ENCODE measurements around the gene MTMR3. TPM values are rescaled to one million over a fixed set of nuclear protein-coding genes. Genes with fewer than 3 reads are reported as not detected.

The MTMR3 gene
- total and polyA plus RNA-seq, 2 experiments from 2014 or later, result 12.6 to 22.2 TPM

DNA sequence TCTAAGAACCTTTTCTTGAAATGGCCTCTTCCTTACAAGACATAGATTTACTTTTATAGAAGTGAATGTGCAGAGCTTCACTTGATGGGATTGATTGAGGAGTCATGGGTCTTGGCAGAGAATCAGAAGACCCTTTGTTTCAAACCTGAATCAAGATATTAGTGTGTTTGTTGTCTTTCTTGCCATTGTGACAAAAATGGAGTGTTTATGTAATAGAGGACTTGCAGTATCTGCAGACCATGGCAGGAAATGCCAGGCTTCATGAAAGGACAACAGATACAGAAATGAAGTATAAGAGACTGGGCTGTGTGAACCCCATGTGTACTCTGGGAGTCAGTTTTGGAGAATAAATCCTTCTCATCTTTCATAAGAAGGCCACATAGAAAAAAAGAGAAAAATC is 124.4 kb downstream of the MTMR3 start:
- Histone ChIP-seq H4K20me1 (ENCODE audit: insufficient read depth) (no peaks in the 10 kb centered on the region), H3K9ac (no peak overlapping the region), H3K9me2 (ENCODE audit: insufficient read depth) (no peaks in the 10 kb centered on the region), H3K4me3 (no peak overlapping the region), H3K4me1 (ENCODE audit: insufficient read depth) (peaks cover 14% of the 10 kb centered on the region), H3K27ac (no peak overlapping the region), H3K4me2 (ENCODE audit: unreplicated experiment) (no peak overlapping the region), H3F3A (ENCODE audit: insufficient read depth) (0 out of 2 replicates have a peak, but pooled peaks cover 3% of the 10 kb centered on the region), H3K79me2 (ENCODE audit: insufficient read depth) (no peaks in the 10 kb centered on the region), H3K9me3 (ENCODE audit: low read depth) (no peaks in the 10 kb centered on the region), H2AFZ (no peak overlapping the region), H3K36me3 (ENCODE audit: low read depth) (peaks cover 21% of the 10 kb centered on the region), H3K27me3 (replicated peaks; ENCODE audit: insufficient read depth) (no peaks in the 10 kb centered on the region)
- in situ Hi-C loops (cut with MboI), result no loop called here
- no peak for DNase-seq
- no peak for TF ChIP-seq EZH2 (IDR thresholded peaks at IDR 0.05; ENCODE audit: insufficient read depth, poor library complexity, severe bottlenecking)
- no peak for TF ChIP-seq EZH2phosphoT487 (IDR thresholded peaks at IDR 0.05; ENCODE audit: insufficient read depth, low read depth)

DNA sequence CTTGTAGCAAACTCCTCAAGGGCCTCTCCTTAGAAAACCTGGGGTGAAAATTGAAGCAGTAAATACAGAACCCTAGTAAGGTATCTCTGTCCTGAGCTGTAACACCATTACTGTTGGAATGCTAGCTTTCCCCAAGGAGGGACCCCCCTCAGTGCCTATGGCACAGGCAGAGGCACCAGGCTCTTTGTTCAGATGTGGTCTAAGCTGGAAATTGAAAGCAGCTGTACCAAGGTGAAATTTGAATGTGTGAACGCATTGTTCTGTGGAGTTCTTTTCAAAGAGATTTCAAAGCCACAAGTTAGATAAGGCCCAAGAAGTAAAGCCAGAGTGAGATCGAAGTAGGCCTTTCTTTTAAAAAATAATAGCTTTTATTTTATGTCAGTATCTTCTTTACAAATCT is 125.4 kb downstream of the MTMR3 start:
- TF ChIP-seq EZH2phosphoT487 (IDR thresholded peaks at IDR 0.05; ENCODE audit: insufficient read depth, low read depth) (no peak), EZH2 (IDR thresholded peaks at IDR 0.05; ENCODE audit: insufficient read depth, poor library complexity, severe bottlenecking) (no peak)
- in situ Hi-C loops (cut with MboI), result no loop called here
- Histone ChIP-seq H3F3A (ENCODE audit: insufficient read depth) (0 out of 2 replicates have a peak, but pooled peaks cover 3% of the 10 kb centered on the region), H3K4me3 (no peak overlapping the region), H3K27ac (no peak overlapping the region), H3K4me2 (ENCODE audit: unreplicated experiment) (no peak overlapping the region), H4K20me1 (ENCODE audit: insufficient read depth) (no peaks in the 10 kb centered on the region), H3K9me2 (ENCODE audit: insufficient read depth) (no peaks in the 10 kb centered on the region), H2AFZ (no peak overlapping the region), H3K4me1 (ENCODE audit: insufficient read depth) (peaks cover 14% of the 10 kb centered on the region), H3K36me3 (ENCODE audit: low read depth) (peaks cover 21% of the 10 kb centered on the region), H3K9ac (no peak overlapping the region), H3K9me3 (ENCODE audit: low read depth) (no peaks in the 10 kb centered on the region), H3K27me3 (replicated peaks; ENCODE audit: insufficient read depth) (no peaks in the 10 kb centered on the region), H3K79me2 (ENCODE audit: insufficient read depth) (no peaks in the 10 kb centered on the region)
- WGBS, 2 experiments (ENCODE audit: low coverage in 1 of 2, low lambda C conversion rate in 2 of 2, missing lambda C conversion rate in 2 of 2), result 68 to 70% methylated on average over 2 of the region's 2 CpGs
- DNase-seq, result no peak

- Histone ChIP-seq H3K79me2 (ENCODE audit: insufficient read depth) (no peaks in the 10 kb centered on the region), H4K20me1 (ENCODE audit: insufficient read depth) (no peaks in the 10 kb centered on the region), H3K4me3 (no peak overlapping the region), H3K9ac (no peak overlapping the region), H3K4me2 (ENCODE audit: unreplicated experiment) (no peak overlapping the region), H3K9me3 (ENCODE audit: low read depth) (no peaks in the 10 kb centered on the region), H3K27me3 (replicated peaks; ENCODE audit: insufficient read depth) (no peaks in the 10 kb centered on the region), H3F3A (ENCODE audit: insufficient read depth) (peaks cover 5% of the 10 kb centered on the region), H3K4me1 (ENCODE audit: insufficient read depth) (peaks cover 6% of the 10 kb centered on the region), H3K9me2 (ENCODE audit: insufficient read depth) (no peaks in the 10 kb centered on the region), H3K27ac (no peak overlapping the region), H3K36me3 (ENCODE audit: low read depth) (peaks cover 21% of the 10 kb centered on the region), H2AFZ (no peak overlapping the region)
- no peak for TF ChIP-seq EZH2 (IDR thresholded peaks at IDR 0.05; ENCODE audit: insufficient read depth, poor library complexity, severe bottlenecking)
- TF ChIP-seq EZH2phosphoT487 (IDR thresholded peaks at IDR 0.05; ENCODE audit: insufficient read depth, low read depth), result no peak
- DNase-seq, result no peak
- in situ Hi-C loops (cut with MboI), result no loop called here
Observed at GRCh38 chr22:30009478-30009877, 126.5 kb downstream of the MTMR3 start.

DNA sequence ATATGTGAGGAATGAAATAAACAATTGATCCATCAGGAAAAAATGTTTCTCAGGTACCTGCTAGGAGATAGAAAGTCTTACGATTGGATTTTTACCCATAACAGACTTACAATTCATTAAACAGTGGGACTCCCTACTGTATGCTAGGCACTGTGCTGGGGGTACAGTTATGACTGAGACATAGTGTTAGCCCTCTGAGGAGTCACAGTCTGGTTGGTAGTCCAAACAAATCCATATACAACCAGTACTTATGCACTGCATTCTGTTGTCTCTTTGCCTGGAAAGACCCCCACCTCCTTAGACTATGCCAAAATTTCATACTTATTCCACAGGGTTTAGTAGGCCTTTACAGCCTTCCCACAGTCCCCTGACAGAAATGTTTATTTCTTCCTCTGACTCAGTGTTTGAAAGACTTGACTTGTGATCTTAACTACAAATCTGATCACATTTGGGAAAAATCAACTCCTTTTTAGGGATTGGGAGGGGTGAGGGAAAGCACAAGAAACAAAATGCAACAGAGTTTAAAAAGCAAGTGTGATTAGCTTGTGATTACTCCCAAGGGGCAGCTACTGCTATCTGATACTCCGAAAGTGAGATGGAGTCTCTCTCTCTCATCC is 127.9 kb downstream of the MTMR3 start:
- H3K27me3 ChIP-seq (replicated peaks; ENCODE audit: insufficient read depth), result no peaks in the 10 kb centered on the region
- no peak for DNase-seq
- H3K9ac ChIP-seq, result no peak overlapping the region
- H3K4me3 ChIP-seq, result no peak overlapping the region
- no peaks in the 10 kb centered on the region for H3K9me2 ChIP-seq (ENCODE audit: insufficient read depth)
- peaks cover 12% of the 10 kb centered on the region for H3K4me1 ChIP-seq (ENCODE audit: insufficient read depth)
- peaks cover 21% of the 10 kb centered on the region for H3K36me3 ChIP-seq (ENCODE audit: low read depth)
- no peak overlapping the region for H2AFZ ChIP-seq
- TF ChIP-seq EZH2phosphoT487 (IDR thresholded peaks at IDR 0.05; ENCODE audit: insufficient read depth, low read depth) (no peak), EZH2 (IDR thresholded peaks at IDR 0.05; ENCODE audit: insufficient read depth, poor library complexity, severe bottlenecking) (no peak)
- H3K9me3 ChIP-seq (ENCODE audit: low read depth), result no peaks in the 10 kb centered on the region
- no peaks in the 10 kb centered on the region for H3K79me2 ChIP-seq (ENCODE audit: insufficient read depth)
- in situ Hi-C loops (cut with MboI), result no loop called here
- peaks cover 13% of the 10 kb centered on the region for H3F3A ChIP-seq (ENCODE audit: insufficient read depth)
- no peak overlapping the region for H3K4me2 ChIP-seq (ENCODE audit: unreplicated experiment)
- WGBS, 2 experiments (ENCODE audit: low coverage in 1 of 2, low lambda C conversion rate in 2 of 2, missing lambda C conversion rate in 2 of 2), result 48 to 50% methylated on average over 2 of the region's 2 CpGs
- no peak overlapping the region for H3K27ac ChIP-seq
- no peaks in the 10 kb centered on the region for H4K20me1 ChIP-seq (ENCODE audit: insufficient read depth)

GRCh38 chr22:30013201-30013600 is 130.2 kb downstream of the MTMR3 start:
- Histone ChIP-seq H3K27me3 (replicated peaks; ENCODE audit: insufficient read depth) (no peaks in the 10 kb centered on the region), H3K4me2 (ENCODE audit: unreplicated experiment) (no peak overlapping the region), H3K79me2 (ENCODE audit: insufficient read depth) (no peaks in the 10 kb centered on the region), H3K9me3 (ENCODE audit: low read depth) (no peaks in the 10 kb centered on the region), H3K27ac (no peak overlapping the region), H3K9ac (no peak overlapping the region), H3K4me3 (no peak overlapping the region), H3K4me1 (ENCODE audit: insufficient read depth) (peaks cover 35% of the 10 kb centered on the region), H3F3A (ENCODE audit: insufficient read depth) (peaks cover 29% of the 10 kb centered on the region), H2AFZ (no peak overlapping the region), H3K36me3 (ENCODE audit: low read depth) (peaks cover 19% of the 10 kb centered on the region; the same call in 1 of the 2 replicates), H3K9me2 (ENCODE audit: insufficient read depth) (no peaks in the 10 kb centered on the region), H4K20me1 (ENCODE audit: insufficient read depth) (no peaks in the 10 kb centered on the region)
- 74 to 81% methylated on average over 5 of the region's 5 CpGs for WGBS, 2 experiments (ENCODE audit: low coverage in 1 of 2, low lambda C conversion rate in 2 of 2, missing lambda C conversion rate in 2 of 2)
- in situ Hi-C loops (cut with MboI), result no loop called here
- TF ChIP-seq EZH2phosphoT487 (IDR thresholded peaks at IDR 0.05; ENCODE audit: insufficient read depth, low read depth) (no peak), EZH2 (IDR thresholded peaks at IDR 0.05; ENCODE audit: insufficient read depth, poor library complexity, severe bottlenecking) (no peak)
- DNase-seq, result no peak

Data from GM23248 (cell line).